ENCODE measurements around the gene OMP.

GRCh38 chr11:77084581-77085191 is 18.0 kb upstream of the OMP start:
- TF ChIP-seq MAFK (IDR thresholded peaks at IDR 0.05; ENCODE audit: low read depth, low read length) (no peak), POLR2A (IDR thresholded peaks at IDR 0.05; ENCODE audit: low read depth, low read length) (no peak), NFE2L2 (IDR thresholded peaks at IDR 0.05; ENCODE audit: low read depth, low read length) (no peak), USF2 (IDR thresholded peaks at IDR 0.05; ENCODE audit: low read depth, low read length) (no peak)

Data from IMR-90 (cell line).